Measurements from ENCODE around the gene HSPA1L. TPM values are rescaled to one million over a fixed set of nuclear protein-coding genes. Genes with fewer than 3 reads are reported as not detected.
"Not testable (repeated sequence)": the region's sequence is repeated elsewhere in the genome, so short reads cannot be mapped to it uniquely, and the experiment has no call there.

HSPA1L gene
- total RNA-seq, 1 donor from 2014 or later: 2.5 TPM

DNA sequence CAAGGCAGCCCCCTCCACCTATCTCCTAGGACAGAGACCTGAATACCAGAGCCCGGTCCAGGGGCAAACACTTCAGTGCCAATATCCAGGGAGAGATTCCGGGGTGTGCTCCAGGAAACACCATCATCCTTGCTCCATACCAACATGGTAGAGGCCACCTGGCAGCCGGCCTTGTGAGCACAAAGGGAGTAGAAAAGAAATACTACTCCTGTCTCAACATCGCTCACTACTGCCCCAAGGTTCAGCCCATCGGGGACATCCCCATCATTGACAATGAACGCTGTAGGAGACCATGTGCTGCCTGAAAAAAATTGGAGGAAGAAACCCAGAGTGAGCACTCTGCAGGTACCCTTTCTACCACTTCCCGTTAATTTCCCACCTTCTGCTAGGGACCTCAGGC lies 46.1 kb upstream of the HSPA1L start:
- no peak for TF ChIP-seq CTCF (IDR thresholded peaks at IDR 0.05; ENCODE audit: unreplicated experiment)
- H3K9me3 Mint-ChIP-seq (ENCODE audit: low read depth): no peaks in the 10 kb centered on the region
- no peak overlapping the region for H3K27ac Mint-ChIP-seq
- no peaks in the 10 kb centered on the region for H3K27me3 Mint-ChIP-seq
- H3K4me3 Mint-ChIP-seq (ENCODE audit: low read depth): peak overlapping the region; percentile 98
- peaks cover 14% of the 10 kb centered on the region for H3K36me3 Mint-ChIP-seq (ENCODE audit: insufficient read depth)
- no peak for DNase-seq (ENCODE audit: low spot score, unreplicated experiment)
- H3K4me1 Mint-ChIP-seq (ENCODE audit: low read depth): peaks cover 16% of the 10 kb centered on the region

GRCh38 chr6:31860349-31860748 lies 45.3 kb upstream of the HSPA1L start:
- Mint-ChIP-seq H3K4me3 (ENCODE audit: low read depth) (no peak overlapping the region), H3K27me3 (no peaks in the 10 kb centered on the region), H3K4me1 (ENCODE audit: low read depth) (peaks cover 16% of the 10 kb centered on the region), H3K9me3 (ENCODE audit: low read depth) (no peaks in the 10 kb centered on the region), H3K27ac (no peak overlapping the region), H3K36me3 (ENCODE audit: insufficient read depth) (peaks cover 17% of the 10 kb centered on the region)
- no peak for TF ChIP-seq CTCF (IDR thresholded peaks at IDR 0.05; ENCODE audit: unreplicated experiment)
- DNase-seq (ENCODE audit: low spot score, unreplicated experiment): no peak

DNA sequence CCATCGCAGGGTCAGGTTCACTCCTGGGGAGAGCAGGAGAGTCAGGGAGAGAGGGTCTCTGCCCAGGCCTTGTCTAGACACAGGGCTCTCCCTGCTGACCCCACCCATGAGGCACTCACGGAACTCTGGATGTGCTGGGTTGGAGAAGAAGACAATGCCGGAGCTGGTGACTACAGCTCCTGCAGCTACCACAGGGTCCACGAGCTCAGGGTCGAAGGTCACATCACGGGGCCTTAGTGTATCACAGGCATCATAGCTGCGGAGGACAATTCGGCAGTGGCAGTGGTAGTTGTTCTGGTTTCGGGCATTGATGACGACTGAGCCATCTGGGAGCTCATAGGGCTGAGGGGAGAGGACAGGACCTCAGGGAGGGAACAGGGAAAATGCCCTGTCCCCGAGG lies 44.8 kb upstream of the HSPA1L start:
- DNase-seq (ENCODE audit: low spot score, unreplicated experiment): no peak
- H3K27me3 Mint-ChIP-seq: no peaks in the 10 kb centered on the region
- no peak for TF ChIP-seq CTCF (IDR thresholded peaks at IDR 0.05; ENCODE audit: unreplicated experiment)
- H3K4me3 Mint-ChIP-seq (ENCODE audit: low read depth): peak overlapping the region; percentile 24
- H3K27ac Mint-ChIP-seq: no peak overlapping the region
- H3K4me1 Mint-ChIP-seq (ENCODE audit: low read depth): peaks cover 14% of the 10 kb centered on the region
- no peaks in the 10 kb centered on the region for H3K9me3 Mint-ChIP-seq (ENCODE audit: low read depth)
- peaks cover 19% of the 10 kb centered on the region for H3K36me3 Mint-ChIP-seq (ENCODE audit: insufficient read depth)

GRCh38 chr6:31858707-31859106 lies 43.6 kb upstream of the HSPA1L start:
- no peaks in the 10 kb centered on the region for H3K27me3 Mint-ChIP-seq
- no peak for TF ChIP-seq CTCF (IDR thresholded peaks at IDR 0.05; ENCODE audit: unreplicated experiment)
- H3K36me3 Mint-ChIP-seq (ENCODE audit: insufficient read depth): peaks cover 19% of the 10 kb centered on the region
- peaks cover 12% of the 10 kb centered on the region for H3K4me1 Mint-ChIP-seq (ENCODE audit: low read depth)
- no peak overlapping the region for H3K4me3 Mint-ChIP-seq (ENCODE audit: low read depth)
- no peak for DNase-seq (ENCODE audit: low spot score, unreplicated experiment)
- no peak overlapping the region for H3K27ac Mint-ChIP-seq
- H3K9me3 Mint-ChIP-seq (ENCODE audit: low read depth): no peaks in the 10 kb centered on the region

- H3K9me3 Mint-ChIP-seq (ENCODE audit: low read depth); H3K27me3 Mint-ChIP-seq; H3K27ac Mint-ChIP-seq; DNase-seq (ENCODE audit: low spot score, unreplicated experiment); H3K4me1 Mint-ChIP-seq (ENCODE audit: low read depth); H3K4me3 Mint-ChIP-seq (ENCODE audit: low read depth): not testable (repeated sequence)
- H3K36me3 Mint-ChIP-seq (ENCODE audit: insufficient read depth): peaks cover 21% of the 10 kb centered on the region
Measured at GRCh38 chr6:31857774-31858173, 42.7 kb upstream of the HSPA1L start.

DNA sequence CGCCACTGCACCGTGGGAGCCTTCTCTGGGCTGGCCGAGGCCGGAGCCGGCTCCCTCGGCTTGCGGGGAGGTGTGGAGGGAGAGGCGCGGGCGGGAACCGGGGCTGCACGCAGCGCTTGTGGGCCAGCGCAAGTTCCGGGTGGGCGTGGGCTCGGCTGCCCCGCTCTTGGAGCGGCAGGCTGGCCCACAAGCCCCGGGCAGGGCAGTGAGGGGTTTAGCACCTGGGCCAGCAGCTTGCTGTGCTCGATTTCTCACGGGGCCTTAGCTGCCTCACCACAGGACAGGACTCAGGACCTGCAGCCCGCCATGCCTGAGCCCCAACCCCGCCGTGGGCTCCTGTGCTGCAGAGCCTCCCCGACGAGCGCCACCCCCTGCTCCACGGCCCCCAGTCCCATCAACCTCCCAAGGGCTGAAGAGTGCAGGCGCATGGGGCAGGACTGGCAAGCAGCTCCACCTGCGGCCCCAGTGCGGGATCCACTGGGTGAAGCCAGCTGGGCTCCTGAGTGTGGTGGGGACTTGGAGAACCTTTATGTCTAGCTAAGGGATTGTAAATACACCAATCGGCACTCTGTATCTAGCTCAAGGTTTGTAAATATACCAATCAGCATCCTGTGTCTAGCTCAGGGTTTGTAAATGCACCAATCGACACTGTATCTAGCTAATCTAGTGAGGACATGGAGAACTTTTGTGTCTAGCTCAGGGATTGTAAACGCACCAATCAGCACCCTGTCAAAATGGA lies 37.1 kb upstream of the HSPA1L start:
- H3K4me3 Mint-ChIP-seq (ENCODE audit: low read depth); DNase-seq (ENCODE audit: low spot score, unreplicated experiment): not testable (repeated sequence)

More for the DNA sequence above, 37.1 kb upstream of the HSPA1L start:
- H3K27me3 Mint-ChIP-seq; H3K4me1 Mint-ChIP-seq (ENCODE audit: low read depth); H3K9me3 Mint-ChIP-seq (ENCODE audit: low read depth); H3K27ac Mint-ChIP-seq: not testable (repeated sequence)
- peaks cover 14% of the 10 kb centered on the region for H3K36me3 Mint-ChIP-seq (ENCODE audit: insufficient read depth)
